ENCODE measurements around the gene VIT. TPM values are rescaled to one million over a fixed set of nuclear protein-coding genes. Genes with fewer than 3 reads are reported as not detected.
"Not testable (repeated sequence)": the region's sequence is repeated elsewhere in the genome, so short reads cannot be mapped to it uniquely, and the experiment has no call there.

Gene VIT
- polyA plus RNA-seq, 1 donor, result 4.5 TPM

DNA sequence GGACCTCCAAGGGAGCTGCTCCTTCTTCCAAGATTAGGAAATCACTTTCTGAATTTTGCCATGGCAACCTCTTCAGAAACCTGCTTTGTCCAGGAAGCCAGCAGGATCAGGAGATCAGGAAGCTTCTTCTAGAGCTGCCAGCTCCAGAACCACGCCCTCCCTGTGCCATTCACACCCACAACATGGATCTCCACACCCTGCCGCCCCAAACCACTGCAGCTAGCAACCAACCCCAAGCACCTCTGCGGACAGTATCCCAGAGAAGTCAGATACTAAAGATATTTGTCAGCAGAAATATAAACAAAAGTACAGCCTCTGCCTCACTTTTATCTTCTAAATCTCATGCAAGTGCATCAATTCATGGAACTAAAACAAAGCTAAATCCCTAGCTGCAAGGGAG is 106.4 kb downstream of the VIT start:
- DNase-seq (ENCODE audit: low read depth), result no peak

- no peak for DNase-seq (ENCODE audit: low read depth)
These were observed 109.2 kb downstream of the VIT start for GRCh38 chr2:36805635-36806224.

DNA sequence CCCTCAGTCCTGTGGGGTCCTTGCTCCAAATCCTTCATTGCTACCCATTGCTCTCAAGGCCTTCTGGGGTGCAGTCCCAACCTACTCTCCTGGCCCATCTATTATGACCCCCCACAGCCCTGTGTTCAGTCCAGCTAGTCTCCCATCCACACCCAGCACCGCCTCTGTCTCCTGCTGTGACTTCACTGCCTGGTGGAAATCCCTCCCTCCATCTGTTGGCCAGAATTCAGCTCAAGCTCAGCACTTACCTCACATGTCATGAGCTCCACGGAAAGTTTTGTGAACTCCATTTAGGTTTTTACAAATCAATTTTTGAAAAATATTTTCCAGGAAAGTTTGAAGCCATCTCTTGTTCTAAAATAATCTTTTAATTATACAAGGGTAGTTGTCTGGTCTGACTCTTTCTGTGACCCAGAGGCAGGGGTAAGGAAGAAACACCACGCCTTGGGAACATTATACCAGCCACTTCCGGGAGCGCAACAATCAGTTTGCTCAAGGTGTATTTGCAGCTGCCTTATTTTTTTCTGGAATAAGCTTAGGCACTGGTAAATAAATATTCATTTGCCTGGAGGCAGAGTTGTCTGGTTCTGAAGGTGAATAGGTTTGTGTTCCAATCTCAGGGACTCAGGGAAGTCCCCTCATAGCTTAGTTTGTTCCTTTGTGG is 110.8 kb downstream of the VIT start:
- DNase-seq (ENCODE audit: low read depth), result no peak

GRCh38 chr2:36808386-36809068 is 112.0 kb downstream of the VIT start:
- DNase-seq (ENCODE audit: low read depth), result no peak

GRCh38 chr2:36809069-36809445 is 112.5 kb downstream of the VIT start:
- no peak for DNase-seq (ENCODE audit: low read depth)

GRCh38 chr2:36811071-36811470 is 114.6 kb downstream of the VIT start:
- no peak for DNase-seq (ENCODE audit: low read depth)

- no peak for DNase-seq (ENCODE audit: low read depth)
These were observed 115.7 kb downstream of the VIT start for GRCh38 chr2:36812196-36812595.

DNA sequence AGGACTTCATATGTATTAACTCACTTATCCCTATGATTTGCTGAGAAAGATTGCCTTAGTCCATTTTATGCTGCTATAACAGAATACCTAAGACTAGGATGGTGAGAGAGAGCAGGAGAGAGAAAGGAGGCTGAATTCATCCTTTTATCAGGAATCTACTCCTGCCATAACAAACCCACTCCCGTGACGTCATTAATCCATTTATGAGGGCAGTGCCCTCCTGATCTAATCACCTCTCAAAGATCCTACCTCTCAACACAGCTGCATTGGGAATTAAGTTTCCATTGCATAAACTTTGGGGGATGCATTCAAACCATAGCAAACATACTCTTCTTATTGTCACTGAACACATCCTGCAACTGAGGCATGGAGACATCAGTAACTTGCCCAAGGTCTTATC is 122.0 kb downstream of the VIT start:
- no peak for DNase-seq (ENCODE audit: low read depth)

DNA sequence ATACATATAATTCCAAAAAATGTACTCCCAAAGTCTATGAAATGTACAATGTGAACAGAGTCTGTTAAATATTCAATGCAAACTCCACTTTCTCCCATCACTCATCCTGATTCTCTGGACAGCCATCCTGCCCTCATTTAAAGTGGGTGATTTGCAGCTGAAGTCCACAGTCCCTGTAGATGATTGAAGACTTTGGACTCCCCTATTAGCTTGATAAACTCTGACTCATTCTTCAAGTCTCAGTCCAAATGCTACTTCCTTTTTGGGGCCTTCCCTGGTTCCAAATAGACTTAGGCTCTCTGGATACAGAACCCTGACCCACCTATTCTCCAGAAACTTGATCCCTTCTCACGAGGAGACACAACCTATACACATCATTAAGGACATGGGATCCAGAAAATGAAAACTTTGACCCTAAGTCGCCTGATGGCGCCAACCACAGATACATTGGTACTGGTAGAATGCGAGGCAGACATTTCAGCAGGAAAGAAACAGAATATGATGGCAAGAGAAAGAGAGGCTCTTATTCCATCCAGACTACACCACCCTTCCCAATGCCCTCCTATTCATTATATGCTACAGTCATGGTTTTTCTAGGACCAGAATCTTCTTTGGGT is 122.7 kb downstream of the VIT start:
- DNase-seq (ENCODE audit: low read depth), result no peak

- DNase-seq (ENCODE audit: low read depth), result no peak
These were observed 124.6 kb downstream of the VIT start for GRCh38 chr2:36820942-36821605.

GRCh38 chr2:36823862-36824261 is 127.4 kb downstream of the VIT start:
- DNase-seq (ENCODE audit: low read depth), result no peak

- DNase-seq (ENCODE audit: low read depth), result no peak
These were observed 127.8 kb downstream of the VIT start for GRCh38 chr2:36824273-36824672.

DNA sequence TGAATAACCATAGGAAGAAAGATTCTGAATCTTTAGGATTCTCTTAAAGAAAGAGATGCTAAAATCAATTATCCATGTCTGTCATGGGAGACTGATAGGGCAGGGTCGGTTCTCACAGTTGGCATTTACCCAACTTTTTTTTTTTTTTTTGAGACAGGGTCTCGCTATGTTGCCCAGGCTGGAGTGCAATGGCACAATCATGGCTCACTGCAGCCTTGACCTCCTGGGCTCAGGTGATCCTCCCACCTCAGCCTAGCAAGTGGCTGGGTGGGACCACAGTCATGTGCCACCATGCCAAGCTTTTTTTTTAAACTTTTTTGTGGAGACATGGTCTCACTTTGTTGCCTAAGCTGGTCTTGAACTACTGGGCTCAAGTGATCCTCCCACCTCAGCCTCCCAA is 128.2 kb downstream of the VIT start:
- not testable (repeated sequence) for DNase-seq (ENCODE audit: low read depth)

DNA sequence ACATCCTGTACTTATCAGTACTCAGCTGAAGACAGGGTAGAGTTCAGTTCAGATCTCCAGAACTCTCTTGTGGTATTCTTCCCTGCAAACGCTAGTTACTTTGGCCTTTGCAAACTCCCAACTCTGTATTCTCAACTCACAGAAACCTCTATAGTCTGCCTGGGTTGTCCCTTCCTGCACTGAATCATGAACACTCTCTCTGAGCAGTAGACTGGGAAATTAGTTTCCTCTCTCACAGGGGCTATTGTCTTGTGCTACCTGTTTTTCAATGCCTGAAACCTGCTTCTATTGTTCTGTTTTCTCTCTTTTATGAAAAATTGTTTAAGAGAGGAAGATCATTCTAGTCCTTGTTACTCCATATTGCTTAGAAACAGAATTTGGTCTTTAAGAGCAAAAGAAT is 134.7 kb downstream of the VIT start:
- DNase-seq (ENCODE audit: low read depth), result no peak

DNA sequence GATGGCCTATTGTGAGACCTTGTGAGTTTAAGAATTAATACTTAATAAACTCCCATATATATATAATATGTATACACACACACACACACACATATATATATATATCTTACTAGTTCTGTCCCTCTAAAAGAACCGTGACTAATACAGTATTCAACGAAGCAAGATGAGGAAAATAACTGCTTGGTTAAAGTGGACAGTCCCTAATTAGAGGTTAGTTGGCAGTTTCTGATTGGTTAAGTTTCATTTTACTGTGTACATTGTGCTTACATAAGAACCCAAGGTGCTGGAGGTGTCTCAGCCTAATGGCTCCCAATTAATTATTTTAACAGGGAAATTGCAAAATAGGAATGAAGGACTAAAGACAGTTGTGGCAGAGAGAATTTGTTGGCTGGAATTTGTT is 137.7 kb downstream of the VIT start:
- DNase-seq (ENCODE audit: low read depth), result no peak

GRCh38 chr2:36834731-36835524 is 138.4 kb downstream of the VIT start:
- no peak for DNase-seq (ENCODE audit: low read depth)

DNA sequence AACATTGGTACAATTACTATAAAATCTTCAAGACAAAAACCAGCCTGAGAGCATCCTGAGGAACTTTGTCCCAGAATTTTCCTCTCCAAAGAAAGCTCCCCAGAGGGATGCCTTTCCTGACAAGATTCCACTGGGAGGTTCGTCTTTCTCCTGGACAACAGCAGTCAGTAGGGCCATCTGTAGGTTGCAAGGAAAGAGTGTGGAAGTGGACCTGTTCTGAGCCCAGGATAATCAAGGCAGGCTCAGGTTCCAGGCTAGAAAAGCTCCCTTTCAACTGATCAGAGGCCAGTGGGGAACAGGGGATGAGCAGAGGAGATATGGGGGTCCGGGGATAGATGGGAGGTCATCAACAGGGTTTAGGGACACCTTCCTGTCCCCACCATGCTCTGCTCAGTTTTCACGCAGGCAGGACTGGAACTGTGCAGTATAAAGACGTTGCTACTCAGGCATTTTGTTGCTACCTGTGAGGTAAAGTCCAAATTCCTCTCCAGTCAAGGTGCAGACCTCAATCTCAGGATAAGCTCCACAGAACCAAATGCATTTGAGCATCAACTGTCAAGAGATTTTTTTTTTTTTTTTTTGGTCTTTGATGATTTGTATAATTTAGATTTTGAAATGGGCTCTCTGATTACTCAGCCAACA is 143.6 kb downstream of the VIT start:
- no peak for DNase-seq (ENCODE audit: low read depth)

- no peak for DNase-seq (ENCODE audit: low read depth)
These were observed 147.3 kb downstream of the VIT start for GRCh38 chr2:36843838-36844237.

DNA sequence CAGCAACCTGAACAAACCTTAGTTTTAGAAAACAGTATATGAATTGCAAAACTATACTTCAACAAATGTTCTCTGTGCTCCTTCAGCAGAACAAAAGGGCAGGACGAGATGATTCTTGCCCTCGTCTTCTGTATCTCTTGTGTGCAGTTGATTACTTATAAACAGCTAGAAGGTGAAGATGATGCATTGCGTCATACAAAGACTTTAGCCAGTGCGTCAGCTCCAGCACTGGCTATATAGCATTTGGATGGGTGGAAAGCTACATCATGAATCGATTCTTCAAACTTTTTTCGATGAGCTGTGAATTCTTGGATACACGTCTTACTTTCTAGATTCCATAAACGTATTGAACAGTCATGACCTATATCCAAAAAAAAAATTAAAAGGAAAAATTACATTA is 152.8 kb downstream of the VIT start:
- DNase-seq (ENCODE audit: low read depth), result no peak

DNA sequence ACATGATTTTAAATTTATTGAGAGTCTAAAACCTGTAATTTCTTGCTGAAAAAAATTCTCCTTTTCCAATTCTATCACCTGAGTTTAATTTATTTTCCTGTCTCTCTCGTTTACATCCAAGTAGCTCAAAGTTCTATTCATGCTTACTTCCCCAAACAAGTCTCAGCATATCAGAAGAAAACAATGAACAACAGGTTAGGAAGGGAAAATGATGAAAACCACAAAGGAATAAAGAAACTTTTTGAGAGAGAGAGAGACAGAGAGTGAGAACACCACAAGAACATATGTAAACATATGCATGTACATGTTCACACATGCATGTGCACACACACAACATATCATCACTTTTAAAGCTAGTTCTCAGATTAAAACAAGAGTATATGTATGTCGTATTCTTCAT is 157.7 kb downstream of the VIT start:
- DNase-seq (ENCODE audit: low read depth), result no peak

DNA sequence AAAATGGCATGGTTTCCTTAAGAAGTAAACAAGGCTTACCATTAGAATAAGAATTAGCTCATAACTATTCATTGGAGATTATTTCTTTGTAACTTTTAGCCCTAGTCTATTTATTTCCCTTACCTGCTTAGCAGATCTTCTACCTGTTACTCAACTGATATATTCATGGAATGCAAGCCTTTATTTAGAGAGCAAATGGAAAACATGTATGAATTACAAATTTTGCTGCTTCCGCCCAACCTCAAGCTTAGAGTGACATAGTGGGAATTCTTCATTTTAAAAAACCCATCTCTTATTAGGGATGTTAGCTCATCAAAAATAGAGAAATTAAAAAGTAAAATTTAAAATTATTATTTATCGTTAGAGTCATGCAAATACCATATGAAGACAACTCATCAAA is 158.9 kb downstream of the VIT start:
- DNase-seq (ENCODE audit: low read depth), result no peak

All from forelimb muscle (tissue), 1 donor.